Adrenal gland (tissue), 5 donors: Measurements from ENCODE around the gene POMGNT1.

Source experiments
- POLR2A ChIP-seq, 2 donors: fragments of 450-650 bp; IDR thresholded peaks; one replicate each; pipeline ENCODE4 v1.6.1; 2017; ENCODE audit warnings: antibody characterized with exemption in 2 of 2, mild to moderate bottlenecking in 2 of 2, moderate library complexity in 1 of 2
- TF ChIP-seq, protein P1 (sequence below), 6 experiments: fragments of 450-650 bp in 4 of 6; fragments of 200-600 bp in 2 of 6; sonication (generic) in 1 of 6; IDR thresholded peaks; 1 replicate in 5 of 6; 2 replicates in 1 of 6; pipeline versions ENCODE4 v1.5.1 to v1.8.0; 2016 to 2021; ENCODE audit warnings: antibody characterized with exemption in 6 of 6, mild to moderate bottlenecking in 2 of 6, moderate library complexity in 1 of 6
- donor health status: DM: no; HTN: no; CAD: no.

DNA sequence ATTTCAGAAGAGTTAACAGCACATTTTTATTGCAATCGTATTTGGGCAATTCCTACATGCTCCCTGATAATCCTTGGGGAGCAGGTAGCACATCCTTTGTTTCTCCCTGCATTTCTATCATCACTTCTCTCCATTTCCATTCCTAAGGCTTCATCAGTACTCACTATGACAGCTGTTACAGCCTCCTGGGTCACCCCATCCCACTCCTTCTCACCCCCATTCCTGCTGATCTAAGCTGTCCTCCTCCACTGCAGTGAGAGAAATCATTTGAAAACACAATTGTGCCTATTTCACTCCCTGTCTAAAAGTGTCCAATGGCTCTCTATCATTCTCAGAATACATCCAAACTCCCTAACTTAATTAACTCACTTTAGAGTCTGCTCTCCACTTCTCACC lies 40.3 kb downstream of the POMGNT1 start:
- no peak for TF ChIP-seq POLR2A (IDR thresholded peaks at IDR 0.05)
- TF ChIP-seq, protein P1, sequence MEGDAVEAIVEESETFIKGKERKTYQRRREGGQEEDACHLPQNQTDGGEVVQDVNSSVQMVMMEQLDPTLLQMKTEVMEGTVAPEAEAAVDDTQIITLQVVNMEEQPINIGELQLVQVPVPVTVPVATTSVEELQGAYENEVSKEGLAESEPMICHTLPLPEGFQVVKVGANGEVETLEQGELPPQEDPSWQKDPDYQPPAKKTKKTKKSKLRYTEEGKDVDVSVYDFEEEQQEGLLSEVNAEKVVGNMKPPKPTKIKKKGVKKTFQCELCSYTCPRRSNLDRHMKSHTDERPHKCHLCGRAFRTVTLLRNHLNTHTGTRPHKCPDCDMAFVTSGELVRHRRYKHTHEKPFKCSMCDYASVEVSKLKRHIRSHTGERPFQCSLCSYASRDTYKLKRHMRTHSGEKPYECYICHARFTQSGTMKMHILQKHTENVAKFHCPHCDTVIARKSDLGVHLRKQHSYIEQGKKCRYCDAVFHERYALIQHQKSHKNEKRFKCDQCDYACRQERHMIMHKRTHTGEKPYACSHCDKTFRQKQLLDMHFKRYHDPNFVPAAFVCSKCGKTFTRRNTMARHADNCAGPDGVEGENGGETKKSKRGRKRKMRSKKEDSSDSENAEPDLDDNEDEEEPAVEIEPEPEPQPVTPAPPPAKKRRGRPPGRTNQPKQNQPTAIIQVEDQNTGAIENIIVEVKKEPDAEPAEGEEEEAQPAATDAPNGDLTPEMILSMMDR (IDR thresholded peaks at IDR 0.05): no peak
